NCI-H226 (cell line): Measurements from ENCODE around the gene WWP2.
A peak's percentile ranks its signal among the peaks of the same experiment; 100 is the strongest.
"Not testable (repeated sequence)": the region's sequence is repeated elsewhere in the genome, so short reads cannot be mapped to it uniquely, and the experiment has no call there.

ENCODE experiments used
- DNase-seq: peaks from one replicate; pipeline ENCODE4 v3.0.0-alpha.2; 2015

WWP2 gene

GRCh38 chr16:69747115-69747514 lies 15.0 kb upstream of the WWP2 start:
- no peak for DNase-seq

- no peak for DNase-seq
Observed at GRCh38 chr16:69748694-69749345, 13.3 kb upstream of the WWP2 start.

- no peak for DNase-seq
Observed at GRCh38 chr16:69754143-69754468, 8.0 kb upstream of the WWP2 start.

GRCh38 chr16:69754469-69755310 lies 7.4 kb upstream of the WWP2 start, which contains the start of gene NOB1:
TSS of gene NOB1 (minus strand) at chr16:69754926. CDS start at chr16:69754910, 16 bp downstream.
- peak; percentile 91 for DNase-seq

- DNase-seq = no peak
Observed at GRCh38 chr16:69756705-69757104, 5.4 kb upstream of the WWP2 start.

GRCh38 chr16:69757375-69757774 lies 4.8 kb upstream of the WWP2 start:
- DNase-seq = not testable (repeated sequence)

GRCh38 chr16:69762814-69763598 lies 874 bp downstream of the WWP2 start:
- DNase-seq = peak; percentile 28

- DNase-seq = no peak
Observed at GRCh38 chr16:69763599-69763942, 1.4 kb downstream of the WWP2 start.

GRCh38 chr16:69767459-69768229 lies 5.5 kb downstream of the WWP2 start:
- DNase-seq = no peak

GRCh38 chr16:69768666-69769065 lies 6.5 kb downstream of the WWP2 start:
- DNase-seq = no peak

- DNase-seq = no peak
Observed at GRCh38 chr16:69769404-69769803, 7.3 kb downstream of the WWP2 start.

- no peak for DNase-seq
Observed at GRCh38 chr16:69771651-69771967, 9.5 kb downstream of the WWP2 start.

GRCh38 chr16:69773260-69773947 lies 11.3 kb downstream of the WWP2 start:
- no peak for DNase-seq

GRCh38 chr16:69775563-69775962 lies 13.4 kb downstream of the WWP2 start:
- no peak for DNase-seq

- no peak for DNase-seq
Observed at GRCh38 chr16:69779724-69780123, 17.6 kb downstream of the WWP2 start.

GRCh38 chr16:69781118-69781517 lies 19.0 kb downstream of the WWP2 start:
- no peak for DNase-seq

- no peak for DNase-seq
Observed at GRCh38 chr16:69784586-69784985, 22.5 kb downstream of the WWP2 start.

- no peak for DNase-seq
Observed at GRCh38 chr16:69787883-69788282, 25.8 kb downstream of the WWP2 start.

- DNase-seq = not testable (repeated sequence)
Observed at GRCh38 chr16:69791391-69791847, 29.3 kb downstream of the WWP2 start.

GRCh38 chr16:69793526-69793925 lies 31.4 kb downstream of the WWP2 start:
- no peak for DNase-seq

GRCh38 chr16:69794486-69794885 lies 32.4 kb downstream of the WWP2 start:
- DNase-seq = no peak
